Stomach smooth muscle (tissue), 2 donors: ENCODE results near the gene AP3B2.

ENCODE experiments used
- H3K27ac ChIP-seq: one replicate; pipeline ENCODE4 v1.7.0; 2013; ENCODE audit warnings: mild to moderate bottlenecking, low read length, inconsistent platforms
- H3K27me3 ChIP-seq, 2 donors: one replicate each; pipeline ENCODE4 v1.7.0; 2013; ENCODE audit warnings: low read length in 2 of 2; ENCODE audit not compliant: insufficient read depth in 2 of 2, control insufficient read depth in 1 of 2
- H3K36me3 ChIP-seq, 2 donors: one replicate each; pipeline ENCODE4 v1.7.0; 2013; ENCODE audit warnings: low read length in 2 of 2; ENCODE audit not compliant: control insufficient read depth in 2 of 2, insufficient read depth in 2 of 2
- H3K4me1 ChIP-seq: one replicate; pipeline ENCODE4 v1.7.0; 2013; ENCODE audit warnings: low read length; ENCODE audit not compliant: control insufficient read depth, insufficient read depth
- H3K4me3 ChIP-seq, 2 donors: one replicate each; pipeline ENCODE4 v1.7.0; 2013; ENCODE audit warnings: low read length in 2 of 2
- H3K9ac ChIP-seq, 2 donors: one replicate each; pipeline ENCODE4 v1.7.0; 2013; ENCODE audit warnings: low read length in 2 of 2, mild to moderate bottlenecking in 1 of 2
- H3K9me3 ChIP-seq, 2 donors: one replicate each; pipeline ENCODE4 v1.7.0; 2013; ENCODE audit warnings: low read length in 2 of 2; ENCODE audit not compliant: control insufficient read depth in 2 of 2
- donor health status: healthy.
- donor health status: Pancreatic carcinoma.

The AP3B2 gene

GRCh38 chr15:82709421-82710207 is at the start of gene AP3B2:
Gene AP3B2 (minus strand): TSS chr15:82709875. CDS start chr15:82709706, 169 bp downstream.
- Histone ChIP-seq H3K27ac (no peak within 1 kb of the TSS), H3K9me3 (no peaks in the 10 kb centered on the region), H3K4me1 (peaks cover 11% of the 10 kb centered on the region), H3K27me3 (peaks cover 0 to 3% of the 10 kb centered on the region in 2 donors), H3K9ac (no peak within 1 kb of the TSS), H3K36me3 (no peaks in the 10 kb centered on the region), H3K4me3 (peak within 1 kb of the TSS; percentile 55 to 75)

- H3K27ac ChIP-seq, result no peak overlapping the region
- peak overlapping the region; percentile 74 to 98 for H3K9ac ChIP-seq
- peaks cover 20% of the 10 kb centered on the region for H3K4me1 ChIP-seq
- no peaks in the 10 kb centered on the region for H3K9me3 ChIP-seq
- no peaks in the 10 kb centered on the region for H3K27me3 ChIP-seq
- peak overlapping the region; percentile 99 to 100 for H3K4me3 ChIP-seq
- H3K36me3 ChIP-seq, result peaks cover 14 to 18% of the 10 kb centered on the region in 2 donors
Observed at GRCh38 chr15:82751308-82751707, 41.6 kb upstream of the AP3B2 start.

GRCh38 chr15:82750831-82751180 is 41.1 kb upstream of the AP3B2 start:
- peaks cover 10 to 13% of the 10 kb centered on the region in 2 donors for H3K36me3 ChIP-seq
- H3K4me3 ChIP-seq, result peak overlapping the region; percentile 99 to 100
- H3K27me3 ChIP-seq, result no peaks in the 10 kb centered on the region
- peak overlapping the region; percentile 74 to 98 for H3K9ac ChIP-seq
- peak overlapping the region; percentile 94 for H3K27ac ChIP-seq
- no peaks in the 10 kb centered on the region for H3K9me3 ChIP-seq
- peaks cover 20% of the 10 kb centered on the region for H3K4me1 ChIP-seq

GRCh38 chr15:82749951-82750830 is 40.5 kb upstream of the AP3B2 start:
- peaks cover 8% of the 10 kb centered on the region in 2 donors for H3K36me3 ChIP-seq
- peak overlapping the region; percentile 99 to 100 for H3K4me3 ChIP-seq
- peak overlapping the region; percentile 74 to 98 for H3K9ac ChIP-seq
- H3K4me1 ChIP-seq, result peaks cover 20% of the 10 kb centered on the region
- peak overlapping the region; percentile 94 for H3K27ac ChIP-seq
- H3K9me3 ChIP-seq, result no peaks in the 10 kb centered on the region
- H3K27me3 ChIP-seq, result no peaks in the 10 kb centered on the region

GRCh38 chr15:82748315-82748714 is 38.6 kb upstream of the AP3B2 start:
- H3K9me3 ChIP-seq, result no peaks in the 10 kb centered on the region
- H3K4me1 ChIP-seq, result peaks cover 20% of the 10 kb centered on the region
- no peaks in the 10 kb centered on the region for H3K27me3 ChIP-seq
- H3K9ac ChIP-seq, result no peak overlapping the region
- no peak overlapping the region for H3K4me3 ChIP-seq
- H3K27ac ChIP-seq, result no peak overlapping the region
- H3K36me3 ChIP-seq, result peaks cover 0 to 2% of the 10 kb centered on the region in 2 donors

- H3K9me3 ChIP-seq, result no peaks in the 10 kb centered on the region
- no peaks in the 10 kb centered on the region for H3K4me1 ChIP-seq
- H3K4me3 ChIP-seq, result no peak overlapping the region
- H3K9ac ChIP-seq, result no peak overlapping the region
- H3K27ac ChIP-seq, result no peak overlapping the region
- no peaks in the 10 kb centered on the region for H3K27me3 ChIP-seq
- H3K36me3 ChIP-seq, result no peaks in the 10 kb centered on the region
Observed at GRCh38 chr15:82743810-82744209, 34.1 kb upstream of the AP3B2 start.

- Histone ChIP-seq H3K4me1 (no peaks in the 10 kb centered on the region), H3K36me3 (no peaks in the 10 kb centered on the region), H3K27ac (no peak overlapping the region), H3K4me3 (no peak overlapping the region), H3K9me3 (no peaks in the 10 kb centered on the region), H3K27me3 (no peaks in the 10 kb centered on the region), H3K9ac (no peak overlapping the region)
Observed at GRCh38 chr15:82742134-82742533, 32.5 kb upstream of the AP3B2 start.

GRCh38 chr15:82739086-82739485 is 29.4 kb upstream of the AP3B2 start:
- no peak overlapping the region for H3K9ac ChIP-seq
- no peaks in the 10 kb centered on the region for H3K27me3 ChIP-seq
- H3K9me3 ChIP-seq, result no peaks in the 10 kb centered on the region
- H3K27ac ChIP-seq, result no peak overlapping the region
- H3K4me1 ChIP-seq, result no peaks in the 10 kb centered on the region
- H3K4me3 ChIP-seq, result no peak overlapping the region
- no peaks in the 10 kb centered on the region for H3K36me3 ChIP-seq

GRCh38 chr15:82737975-82738374 is 28.3 kb upstream of the AP3B2 start:
- Histone ChIP-seq H3K9me3 (no peaks in the 10 kb centered on the region), H3K4me3 (no peak overlapping the region), H3K27ac (no peak overlapping the region), H3K4me1 (no peaks in the 10 kb centered on the region), H3K27me3 (no peaks in the 10 kb centered on the region), H3K36me3 (no peaks in the 10 kb centered on the region), H3K9ac (no peak overlapping the region)

- no peak overlapping the region for H3K4me3 ChIP-seq
- no peak overlapping the region for H3K27ac ChIP-seq
- no peaks in the 10 kb centered on the region for H3K27me3 ChIP-seq
- no peaks in the 10 kb centered on the region for H3K9me3 ChIP-seq
- H3K4me1 ChIP-seq, result no peaks in the 10 kb centered on the region
- no peaks in the 10 kb centered on the region for H3K36me3 ChIP-seq
- no peak overlapping the region for H3K9ac ChIP-seq
Observed at GRCh38 chr15:82731527-82731926, 21.9 kb upstream of the AP3B2 start.
